IMR-90 (cell line): Measurements from ENCODE around the gene GTF3C1. TPM values are rescaled to one million over a fixed set of nuclear protein-coding genes. Genes with fewer than 3 reads are reported as not detected.

Experiments
- ATAC-seq: fragments of 200-7000 bp; cut with Tn5 transposase; 2 replicates; pipeline ENCODE4 v1.9.1; 2020; ENCODE audit warnings: low read depth, mild to moderate bottlenecking, moderate library complexity
- BruUV-seq: library from RNA; stranded (reverse); fragments of 400-500 nt; replicated peaks from 2 replicates; lab custom pipeline; 2021; lab: Mats Ljungman, UMichigan
- CTCF ChIA-PET: fragments of 300-600 bp; formaldehyde crosslinking; extraction: SDS; loops from one replicate; lab custom pipeline; 2021; ENCODE audit warnings: antibody characterized with exemption; lab: Yijun Ruan, JAX
- POLR2A ChIA-PET: fragments of 300-600 bp; sonication (Branson Sonifier 250); formaldehyde crosslinking; loops from one replicate; lab custom pipeline; 2022; ENCODE audit warnings: antibody characterized with exemption; ENCODE audit not compliant: unreplicated experiment; lab: Charles Lee
- DNase-seq: peaks from one replicate; pipeline ENCODE4 v3.0.0; 2013
- H2AFZ ChIP-seq: replicated peaks from 2 replicates; pipeline ENCODE3; 2013; ENCODE audit warnings: low read length, mild to moderate bottlenecking; ENCODE audit not compliant: poor library complexity
- H2AK5ac ChIP-seq: 2 replicates; pipeline ENCODE4 v1.6.1; 2013; ENCODE audit warnings: low read depth, low read length, inconsistent platforms
- H2AK9ac ChIP-seq: replicated peaks from 2 replicates; pipeline ENCODE3; 2013; ENCODE audit warnings: mild to moderate bottlenecking, low read depth, low read length, moderate library complexity; ENCODE audit not compliant: poor library complexity
- H2BK120ac ChIP-seq: 2 replicates; pipeline ENCODE4 v1.6.1; 2013; ENCODE audit warnings: low read depth, low read length, inconsistent platforms
- H2BK15ac ChIP-seq: 3 replicates; pipeline ENCODE4 v1.6.1; 2013; ENCODE audit warnings: low read depth, low read length, inconsistent platforms
- H2BK20ac ChIP-seq: 2 replicates; pipeline ENCODE4 v1.6.1; 2013; ENCODE audit warnings: low read depth, mild to moderate bottlenecking, inconsistent platforms, low read length, moderate library complexity
- H2BK5ac ChIP-seq: 2 replicates; pipeline ENCODE4 v1.6.1; 2013; ENCODE audit warnings: mild to moderate bottlenecking, low read depth, low read length, inconsistent platforms; ENCODE audit not compliant: poor library complexity, severe bottlenecking
- H3K14ac ChIP-seq: replicated peaks from 2 replicates; pipeline ENCODE4 v1.6.1; 2013; ENCODE audit warnings: low read depth, low read length, inconsistent platforms
- H3K18ac ChIP-seq: 2 replicates; pipeline ENCODE4 v1.6.1; 2013; ENCODE audit warnings: low read depth, low read length, control low read depth
- H3K23ac ChIP-seq: 2 replicates; pipeline ENCODE4 v1.6.1; 2013; ENCODE audit warnings: low read depth, low read length, inconsistent platforms
- H3K27ac ChIP-seq: 2 replicates; pipeline ENCODE4 v1.5.1; 2013; ENCODE audit warnings: mild to moderate bottlenecking, control low read depth, low read length; ENCODE audit not compliant: insufficient read depth
- H3K27me3 ChIP-seq: 2 replicates; pipeline ENCODE4 v1.6.1; 2013; ENCODE audit warnings: low read length; ENCODE audit not compliant: control insufficient read depth, insufficient read depth
- H3K36me3 ChIP-seq: 2 replicates; pipeline ENCODE4 v1.6.1; 2013; ENCODE audit warnings: low read length, mixed read lengths; ENCODE audit not compliant: control insufficient read depth, insufficient read depth
- H3K4ac ChIP-seq: 2 replicates; pipeline ENCODE4 v1.6.1; 2013; ENCODE audit warnings: low read depth, low read length, inconsistent platforms
- H3K4me1 ChIP-seq: 2 replicates; pipeline ENCODE4 v1.6.1; 2013; ENCODE audit warnings: low read length, mixed read lengths; ENCODE audit not compliant: control insufficient read depth, insufficient read depth
- H3K4me2 ChIP-seq: 2 replicates; pipeline ENCODE4 v1.6.1; 2013; ENCODE audit warnings: low read depth, mild to moderate bottlenecking, control low read depth, low read length, moderate library complexity
- H3K4me3 ChIP-seq: 2 replicates; pipeline ENCODE4 v1.5.1; 2013; ENCODE audit warnings: low read depth, mild to moderate bottlenecking, control low read depth, low read length, moderate library complexity; ENCODE audit not compliant: insufficient read depth
- H3K56ac ChIP-seq: 2 replicates; pipeline ENCODE4 v1.6.1; 2013; ENCODE audit warnings: low read length, inconsistent platforms; ENCODE audit not compliant: insufficient read depth; ENCODE audit errors: extremely low read depth
- H3K79me1 ChIP-seq, 2 experiments: 2 replicates each; pipeline ENCODE4 v1.6.1; 2013; ENCODE audit warnings: low read length in 2 of 2, inconsistent platforms in 1 of 2, low read depth in 1 of 2
- H3K9ac ChIP-seq: 2 replicates; pipeline ENCODE4 v1.6.1; 2013; ENCODE audit warnings: low read depth, low read length, control low read depth
- H3K9me1 ChIP-seq: 2 replicates; pipeline ENCODE4 v1.6.1; 2013; ENCODE audit warnings: low read length, inconsistent platforms; ENCODE audit not compliant: insufficient read depth
- H3K9me3 ChIP-seq: 2 replicates; pipeline ENCODE4 v1.6.1; 2013; ENCODE audit warnings: low read length; ENCODE audit not compliant: control insufficient read depth, insufficient read depth
- H4K20me1 ChIP-seq: 2 replicates; pipeline ENCODE4 v1.6.1; 2013; ENCODE audit warnings: low read length, inconsistent platforms; ENCODE audit not compliant: insufficient read depth
- H4K5ac ChIP-seq: 2 replicates; pipeline ENCODE4 v1.6.1; 2013; ENCODE audit warnings: mild to moderate bottlenecking, low read depth, low read length, control low read depth
- H4K8ac ChIP-seq, 2 experiments: 2 replicates each; pipeline ENCODE4 v1.6.1; 2013; ENCODE audit warnings: low read depth in 2 of 2, low read length in 2 of 2, control low read depth in 1 of 2, inconsistent platforms in 1 of 2
- H4K91ac ChIP-seq: 2 replicates; pipeline ENCODE4 v1.6.1; 2013; ENCODE audit warnings: low read depth, low read length, inconsistent platforms; ENCODE audit not compliant: insufficient read depth
- BHLHE40 ChIP-seq: fragments of 150-350 bp; IDR thresholded peaks from 2 replicates; pipeline ENCODE4 v1.6.1; 2016; ENCODE audit warnings: mild to moderate bottlenecking, low read depth, low read length
- CEBPB ChIP-seq: IDR thresholded peaks from 2 replicates; pipeline ENCODE4 v1.6.1; 2012; ENCODE audit warnings: low read depth, low read length, improper control_type of control experiment
- CHD1 ChIP-seq: IDR thresholded peaks from 2 replicates; pipeline ENCODE4 v1.6.1; 2012; ENCODE audit warnings: low read depth, low read length, improper control_type of control experiment
- FOS ChIP-seq: fragments of 150-350 bp; IDR thresholded peaks from 2 replicates; pipeline ENCODE4 v1.6.1; 2016; ENCODE audit warnings: low read depth, low read length
- MAFK ChIP-seq: IDR thresholded peaks from 2 replicates; pipeline ENCODE4 v1.6.1; 2012; ENCODE audit warnings: low read depth, low read length, improper control_type of control experiment
- MAZ ChIP-seq: IDR thresholded peaks from 2 replicates; pipeline ENCODE4 v1.6.1; 2012; ENCODE audit warnings: low read depth, mild to moderate bottlenecking, low read length, improper control_type of control experiment, moderate library complexity, borderline replicate concordance
- MXI1 ChIP-seq: IDR thresholded peaks from 2 replicates; pipeline ENCODE4 v1.6.1; 2012; ENCODE audit warnings: low read depth, mild to moderate bottlenecking, low read length, moderate library complexity, borderline replicate concordance
- NFE2L2 ChIP-seq: fragments of 150-350 bp; IDR thresholded peaks from 2 replicates; pipeline ENCODE4 v1.6.1; 2016; ENCODE audit warnings: low read depth, mild to moderate bottlenecking, low read length
- POLR2A ChIP-seq: IDR thresholded peaks from 2 replicates; pipeline ENCODE4 v1.6.1; 2012; ENCODE audit warnings: mild to moderate bottlenecking, low read depth, low read length
- RAD21 ChIP-seq: IDR thresholded peaks from 2 replicates; pipeline ENCODE4 v1.6.1; 2012; ENCODE audit warnings: low read length, improper control_type of control experiment
- RCOR1 ChIP-seq: IDR thresholded peaks from 2 replicates; pipeline ENCODE4 v1.6.1; 2012; ENCODE audit warnings: mild to moderate bottlenecking, low read length, improper control_type of control experiment; ENCODE audit not compliant: insufficient replicate concordance
- RFX5 ChIP-seq: IDR thresholded peaks from 2 replicates; pipeline ENCODE4 v1.8.0; 2012; ENCODE audit warnings: low read depth, mild to moderate bottlenecking, low read length, moderate library complexity
- SMC3 ChIP-seq: fragments of 150-350 bp; IDR thresholded peaks from 2 replicates; pipeline ENCODE4 v1.6.1; 2016; ENCODE audit warnings: low read depth, mild to moderate bottlenecking, antibody characterized with exemption, low read length, moderate library complexity
- WGBS, 2 experiments: methylation state at CpG; one replicate each; pipeline versions ENCODE4 v1.1.5 to v1.1.7; 2013; ENCODE audit warnings: missing lambda C conversion rate in 2 of 2; ENCODE audit not compliant: insufficient read length in 1 of 2; ENCODE audit errors: extremely low coverage in 2 of 2; 5-methylcytosine and 5-hydroxymethylcytosine counted together
- dilution Hi-C: fragments of 300-500 bp; cut with HindIII; formaldehyde crosslinking; loops from one replicate; pipeline ENCODE4 v1.14.3; 2018; ENCODE audit warnings: low sequenced_read_pairs; ENCODE audit not compliant: unreplicated experiment
- in situ Hi-C: fragments of 300-500 bp; cut with MboI; formaldehyde crosslinking; loops from 3 replicates; pipeline ENCODE4 v1.14.3; 2019; ENCODE audit warnings: low sequenced_read_pairs, inconsistent platforms, mixed read lengths
- intact Hi-C: fragments of 100-400 bp; cut with micrococcal nuclease; formaldehyde crosslinking; loops from 2 replicates; pipeline ENCODE4 v1.10.0; 2022
- polyA plus RNA-seq, 3 experiments: library from polyadenylated mRNA; depleted of rRNA; stranded (reverse); fragments of >200 nt; gene quantifications; 2 replicates each; pipeline ENCODE4 v1.2.3, GENCODE V29; 2012; ENCODE audit warnings: low replicate concordance in 1 of 3
- total RNA-seq: library from RNA; depleted of rRNA; stranded (reverse); fragments of >200 nt; gene quantifications from 2 replicates; pipeline ENCODE4 v1.2.3, GENCODE V29; 2012
- TF ChIP-seq, protein P1 (sequence below): fragments of 150-350 bp; IDR thresholded peaks from 2 replicates; pipeline ENCODE4 v1.6.1; 2017; ENCODE audit warnings: mild to moderate bottlenecking, antibody characterized with exemption, low read length, low read depth
- TF ChIP-seq, protein P2 (sequence below): conservative IDR thresholded peaks from 2 replicates; pipeline ENCODE4 v1.5.1; 2012; ENCODE audit warnings: mild to moderate bottlenecking, low read depth, low read length, improper control_type of control experiment
- TF ChIP-seq, protein P3 (sequence below): fragments of 150-350 bp; IDR thresholded peaks from 2 replicates; pipeline ENCODE4 v1.6.1; 2016; ENCODE audit warnings: low read depth, mild to moderate bottlenecking, low read length, moderate library complexity, borderline replicate concordance

The GTF3C1 gene
- total and polyA plus RNA-seq, 2 of the 4 experiments (the other 2 are of a cell fraction), result 50.8 to 68.1 TPM

DNA sequence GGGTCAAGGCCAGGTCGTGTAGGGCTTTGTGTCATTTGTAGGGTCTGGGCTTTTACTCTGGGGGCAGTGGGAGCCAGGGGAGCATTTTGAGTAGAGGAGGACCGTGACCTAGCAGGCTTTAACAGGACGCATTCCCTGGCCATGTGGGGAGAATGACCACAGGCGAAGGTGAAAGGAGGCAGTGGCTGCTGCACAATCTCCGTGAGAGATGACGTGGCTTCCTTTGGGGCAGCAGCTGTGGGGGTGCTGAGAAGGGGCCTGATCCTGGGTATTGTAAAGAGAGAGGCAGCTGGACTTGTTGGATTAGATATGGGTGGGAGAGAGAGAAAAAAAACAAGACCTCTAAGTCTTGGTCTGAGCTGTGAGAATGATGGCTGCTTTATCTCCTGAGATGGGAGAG, 46.3 kb upstream of the GTF3C1 start:
- H3K27ac ChIP-seq, result no peak overlapping the region

More for the DNA sequence above, 46.3 kb upstream of the GTF3C1 start:
- 82% methylated on average over 5 of the region's 6 CpGs; no CpG with 5 or more reads in 1 of the 2 experiments for WGBS, 2 experiments
- no peak overlapping the region for H4K5ac ChIP-seq
- in situ Hi-C loops (no loop called here), dilution Hi-C loops (no loop called here), intact Hi-C loops (no loop called here)
- TF ChIP-seq MAFK (no peak), RCOR1 (no peak), MXI1 (no peak), CEBPB (no peak), POLR2A (no peak), SMC3 (no peak), RFX5 (no peak), BHLHE40 (no peak), NFE2L2 (no peak), CHD1 (no peak), MAZ (no peak), RAD21 (no peak), FOS (no peak)
- TF ChIP-seq, protein P1, sequence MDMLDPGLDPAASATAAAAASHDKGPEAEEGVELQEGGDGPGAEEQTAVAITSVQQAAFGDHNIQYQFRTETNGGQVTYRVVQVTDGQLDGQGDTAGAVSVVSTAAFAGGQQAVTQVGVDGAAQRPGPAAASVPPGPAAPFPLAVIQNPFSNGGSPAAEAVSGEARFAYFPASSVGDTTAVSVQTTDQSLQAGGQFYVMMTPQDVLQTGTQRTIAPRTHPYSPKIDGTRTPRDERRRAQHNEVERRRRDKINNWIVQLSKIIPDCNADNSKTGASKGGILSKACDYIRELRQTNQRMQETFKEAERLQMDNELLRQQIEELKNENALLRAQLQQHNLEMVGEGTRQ, result no peak
- TF ChIP-seq, protein P2, sequence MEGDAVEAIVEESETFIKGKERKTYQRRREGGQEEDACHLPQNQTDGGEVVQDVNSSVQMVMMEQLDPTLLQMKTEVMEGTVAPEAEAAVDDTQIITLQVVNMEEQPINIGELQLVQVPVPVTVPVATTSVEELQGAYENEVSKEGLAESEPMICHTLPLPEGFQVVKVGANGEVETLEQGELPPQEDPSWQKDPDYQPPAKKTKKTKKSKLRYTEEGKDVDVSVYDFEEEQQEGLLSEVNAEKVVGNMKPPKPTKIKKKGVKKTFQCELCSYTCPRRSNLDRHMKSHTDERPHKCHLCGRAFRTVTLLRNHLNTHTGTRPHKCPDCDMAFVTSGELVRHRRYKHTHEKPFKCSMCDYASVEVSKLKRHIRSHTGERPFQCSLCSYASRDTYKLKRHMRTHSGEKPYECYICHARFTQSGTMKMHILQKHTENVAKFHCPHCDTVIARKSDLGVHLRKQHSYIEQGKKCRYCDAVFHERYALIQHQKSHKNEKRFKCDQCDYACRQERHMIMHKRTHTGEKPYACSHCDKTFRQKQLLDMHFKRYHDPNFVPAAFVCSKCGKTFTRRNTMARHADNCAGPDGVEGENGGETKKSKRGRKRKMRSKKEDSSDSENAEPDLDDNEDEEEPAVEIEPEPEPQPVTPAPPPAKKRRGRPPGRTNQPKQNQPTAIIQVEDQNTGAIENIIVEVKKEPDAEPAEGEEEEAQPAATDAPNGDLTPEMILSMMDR, result no peak
- TF ChIP-seq, protein P3, sequence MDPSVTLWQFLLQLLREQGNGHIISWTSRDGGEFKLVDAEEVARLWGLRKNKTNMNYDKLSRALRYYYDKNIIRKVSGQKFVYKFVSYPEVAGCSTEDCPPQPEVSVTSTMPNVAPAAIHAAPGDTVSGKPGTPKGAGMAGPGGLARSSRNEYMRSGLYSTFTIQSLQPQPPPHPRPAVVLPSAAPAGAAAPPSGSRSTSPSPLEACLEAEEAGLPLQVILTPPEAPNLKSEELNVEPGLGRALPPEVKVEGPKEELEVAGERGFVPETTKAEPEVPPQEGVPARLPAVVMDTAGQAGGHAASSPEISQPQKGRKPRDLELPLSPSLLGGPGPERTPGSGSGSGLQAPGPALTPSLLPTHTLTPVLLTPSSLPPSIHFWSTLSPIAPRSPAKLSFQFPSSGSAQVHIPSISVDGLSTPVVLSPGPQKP, result no peak
- no peak overlapping the region for H3K9ac ChIP-seq
- no peak overlapping the region for H3K4me2 ChIP-seq
- no peaks in the 10 kb centered on the region for H3K9me3 ChIP-seq
- H3K27me3 ChIP-seq, result no peaks in the 10 kb centered on the region
- H3K14ac ChIP-seq, result no peak overlapping the region
- no peak overlapping the region for H2BK15ac ChIP-seq
- H3K36me3 ChIP-seq, result peaks cover 6% of the 10 kb centered on the region
- H3K18ac ChIP-seq, result no peak overlapping the region
- H2BK120ac ChIP-seq, result no peak overlapping the region
- H2BK20ac ChIP-seq, result no peak overlapping the region
- no peak overlapping the region for H4K8ac ChIP-seq
- peak; percentile 20 for DNase-seq
- no peaks in the 10 kb centered on the region for H3K79me1 ChIP-seq
- H3K4me1 ChIP-seq, result peaks cover 5% of the 10 kb centered on the region; the same call in 1 of the 2 replicates
- no peak overlapping the region for H2AFZ ChIP-seq
- ChIA-PET CTCF (no interaction called here), POLR2A (no interaction called here)
- no peaks in the 10 kb centered on the region for H4K20me1 ChIP-seq
- H3K4ac ChIP-seq, result no peak overlapping the region
- no peak overlapping the region for H3K4me3 ChIP-seq
- H3K56ac ChIP-seq, result no peak overlapping the region
- peak; percentile 18; the same call in 1 of the 2 replicates for ATAC-seq
- no peak overlapping the region for H2BK5ac ChIP-seq
- no peak overlapping the region for H2AK5ac ChIP-seq
- peaks cover 11% of the 10 kb centered on the region; the same call in 1 of the 2 replicates for H3K9me1 ChIP-seq
- H2AK9ac ChIP-seq, result peak overlapping the region; percentile 2
- BruUV-seq, result no TSS peak
- no peak overlapping the region for H4K91ac ChIP-seq
- H3K23ac ChIP-seq, result no peak overlapping the region
